HEK293T (cell line): Measurements from ENCODE around the gene CALHM2.

Experiments used
- CTCF ChIA-PET: fragments of 350-600 bp; formaldehyde crosslinking; extraction: SDS; loops from one replicate; lab custom pipeline; 2021; ENCODE audit warnings: antibody characterized with exemption, inconsistent platforms; lab: Yijun Ruan, JAX
- POLR2A ChIA-PET: fragments of 350-600 bp; formaldehyde crosslinking; extraction: SDS; loops from one replicate; lab custom pipeline; 2020; ENCODE audit warnings: antibody characterized with exemption, inconsistent platforms; lab: Yijun Ruan, JAX
- DNase-seq: peaks from one replicate; pipeline ENCODE4 v3.0.0; 2012; ENCODE audit warnings: mixed read lengths; ENCODE audit errors: extremely low spot score
- ARNT ChIP-seq: fragments of 450-650 bp; IDR thresholded peaks from 2 replicates; pipeline ENCODE4 v1.6.1; 2017; ENCODE audit warnings: mild to moderate bottlenecking
- BHLHE40 ChIP-seq: fragments of 450-650 bp; IDR thresholded peaks from 2 replicates; pipeline ENCODE4 v1.6.1; 2016; ENCODE audit warnings: mild to moderate bottlenecking, moderate library complexity, borderline replicate concordance
- CTBP1 ChIP-seq: fragments of 450-650 bp; IDR thresholded peaks from 2 replicates; pipeline ENCODE4 v1.6.1; 2016; ENCODE audit warnings: borderline replicate concordance
- ELF4 ChIP-seq: fragments of 450-650 bp; IDR thresholded peaks from 2 replicates; pipeline ENCODE4 v1.6.1; 2017; ENCODE audit warnings: antibody characterized with exemption
- FOXA1 ChIP-seq: fragments of 450-650 bp; IDR thresholded peaks from 2 replicates; pipeline ENCODE4 v1.6.1; 2016; ENCODE audit warnings: mild to moderate bottlenecking
- FOXK2 ChIP-seq: fragments of 450-650 bp; IDR thresholded peaks from 2 replicates; pipeline ENCODE4 v1.6.1; 2016; ENCODE audit warnings: mild to moderate bottlenecking
- FOXM1 ChIP-seq: fragments of 450-650 bp; IDR thresholded peaks from 2 replicates; pipeline ENCODE4 v1.6.1; 2017; ENCODE audit warnings: mild to moderate bottlenecking, borderline replicate concordance
- HDGF ChIP-seq: fragments of 450-650 bp; IDR thresholded peaks from 2 replicates; pipeline ENCODE4 v1.6.1; 2017; ENCODE audit warnings: antibody characterized with exemption, borderline replicate concordance
- L3MBTL2 ChIP-seq: fragments of 450-650 bp; conservative IDR thresholded peaks from 2 replicates; pipeline ENCODE4 v1.6.1; 2016; ENCODE audit warnings: mild to moderate bottlenecking
- LEF1 ChIP-seq: fragments of 450-650 bp; IDR thresholded peaks from 2 replicates; pipeline ENCODE4 v1.6.1; 2017; ENCODE audit warnings: mild to moderate bottlenecking, borderline replicate concordance
- NFRKB ChIP-seq: fragments of 450-650 bp; IDR thresholded peaks from 2 replicates; pipeline ENCODE4 v1.6.1; 2016; ENCODE audit warnings: mild to moderate bottlenecking, moderate library complexity
- SP1 ChIP-seq: fragments of 450-650 bp; IDR thresholded peaks from 2 replicates; pipeline ENCODE4 v1.6.1; 2017
- SUZ12 ChIP-seq: fragments of 450-650 bp; IDR thresholded peaks from 2 replicates; pipeline ENCODE4 v1.6.1; 2016; ENCODE audit warnings: mild to moderate bottlenecking
- TARDBP ChIP-seq: fragments of 450-650 bp; IDR thresholded peaks from 2 replicates; pipeline ENCODE4 v1.6.1; 2016
- ZNF384 ChIP-seq: fragments of 450-650 bp; IDR thresholded peaks from 2 replicates; pipeline ENCODE4 v1.6.1; 2016
- TF ChIP-seq, protein P1 (sequence below): fragments of 450-650 bp; IDR thresholded peaks from 2 replicates; pipeline ENCODE4 v1.6.1; 2016

CALHM2 gene

DNA sequence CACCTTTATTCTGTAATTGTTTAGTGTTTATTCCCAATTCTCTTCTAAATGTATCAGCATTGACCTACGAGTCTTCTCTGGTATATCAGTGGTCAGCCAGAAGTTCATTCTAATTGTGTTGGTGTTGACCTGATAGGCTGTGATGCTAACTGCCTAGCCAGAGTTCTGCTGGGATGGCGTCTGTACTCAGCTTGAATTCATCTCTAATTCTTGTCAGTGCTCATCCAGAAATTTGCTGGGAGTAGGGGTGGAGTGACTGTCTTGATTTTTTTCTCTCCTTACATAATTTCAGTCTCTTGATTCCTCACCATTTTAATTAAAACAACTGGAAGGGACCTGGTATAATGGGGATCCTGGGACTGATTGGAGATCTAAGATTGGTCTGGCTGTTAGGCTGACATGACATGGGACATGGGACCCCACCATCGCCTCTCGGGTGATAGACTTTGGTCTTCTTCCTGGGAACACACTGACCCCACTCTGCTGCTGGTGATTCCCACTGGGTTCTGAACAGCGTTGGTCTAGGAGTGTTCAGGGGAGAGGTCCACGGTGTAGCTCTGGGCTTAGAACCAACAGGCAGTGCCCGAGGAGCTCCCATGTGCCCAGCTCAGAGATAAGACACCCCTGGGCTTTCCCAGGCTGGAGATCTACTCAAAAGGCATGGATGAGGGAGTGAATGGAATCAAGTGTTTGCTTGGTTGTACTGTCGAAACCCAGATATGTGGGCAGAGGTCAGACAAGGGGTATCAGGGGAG is 45.2 kb upstream of the CALHM2 start:
- TF ChIP-seq ARNT (no peak), HDGF (no peak), ELF4 (no peak), L3MBTL2 (no peak), FOXK2 (no peak), TARDBP (no peak), FOXM1 (no peak), BHLHE40 (no peak), LEF1 (no peak), NFRKB (no peak), ZNF384 (no peak)
- TF ChIP-seq, protein P1, sequence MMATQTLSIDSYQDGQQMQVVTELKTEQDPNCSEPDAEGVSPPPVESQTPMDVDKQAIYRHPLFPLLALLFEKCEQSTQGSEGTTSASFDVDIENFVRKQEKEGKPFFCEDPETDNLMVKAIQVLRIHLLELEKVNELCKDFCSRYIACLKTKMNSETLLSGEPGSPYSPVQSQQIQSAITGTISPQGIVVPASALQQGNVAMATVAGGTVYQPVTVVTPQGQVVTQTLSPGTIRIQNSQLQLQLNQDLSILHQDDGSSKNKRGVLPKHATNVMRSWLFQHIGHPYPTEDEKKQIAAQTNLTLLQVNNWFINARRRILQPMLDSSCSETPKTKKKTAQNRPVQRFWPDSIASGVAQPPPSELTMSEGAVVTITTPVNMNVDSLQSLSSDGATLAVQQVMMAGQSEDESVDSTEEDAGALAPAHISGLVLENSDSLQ = no peak
- ChIA-PET CTCF (no interaction called here), POLR2A (no interaction called here)

DNA sequence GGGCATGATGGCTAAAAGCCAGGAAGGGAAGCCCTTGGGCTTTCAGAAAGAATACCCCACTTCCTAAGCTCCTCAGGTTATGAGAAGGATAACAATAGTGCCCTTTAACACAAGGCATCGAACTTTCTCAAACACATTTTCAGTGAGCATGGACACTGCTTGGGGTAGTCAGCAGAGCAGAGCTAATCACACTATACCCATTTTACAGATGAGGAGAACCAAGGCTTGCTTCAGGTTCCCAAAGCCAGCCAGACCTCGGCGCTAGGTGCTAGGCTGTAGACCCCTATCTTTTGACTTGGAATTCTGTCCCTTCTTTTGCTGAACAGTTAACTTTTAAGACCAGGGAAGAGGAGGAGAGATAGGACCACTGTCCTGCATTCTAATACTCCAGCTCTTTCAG is 43.2 kb upstream of the CALHM2 start:
- TF ChIP-seq ARNT (no peak), FOXA1 (no peak), FOXK2 (no peak), SUZ12 (no peak), ELF4 (no peak), ZNF384 (no peak)
- ChIA-PET POLR2A (no interaction called here), CTCF (no interaction called here)
- no peak for DNase-seq

More for the DNA sequence above, 45.2 kb upstream of the CALHM2 start:
- DNase-seq = no peak

DNA sequence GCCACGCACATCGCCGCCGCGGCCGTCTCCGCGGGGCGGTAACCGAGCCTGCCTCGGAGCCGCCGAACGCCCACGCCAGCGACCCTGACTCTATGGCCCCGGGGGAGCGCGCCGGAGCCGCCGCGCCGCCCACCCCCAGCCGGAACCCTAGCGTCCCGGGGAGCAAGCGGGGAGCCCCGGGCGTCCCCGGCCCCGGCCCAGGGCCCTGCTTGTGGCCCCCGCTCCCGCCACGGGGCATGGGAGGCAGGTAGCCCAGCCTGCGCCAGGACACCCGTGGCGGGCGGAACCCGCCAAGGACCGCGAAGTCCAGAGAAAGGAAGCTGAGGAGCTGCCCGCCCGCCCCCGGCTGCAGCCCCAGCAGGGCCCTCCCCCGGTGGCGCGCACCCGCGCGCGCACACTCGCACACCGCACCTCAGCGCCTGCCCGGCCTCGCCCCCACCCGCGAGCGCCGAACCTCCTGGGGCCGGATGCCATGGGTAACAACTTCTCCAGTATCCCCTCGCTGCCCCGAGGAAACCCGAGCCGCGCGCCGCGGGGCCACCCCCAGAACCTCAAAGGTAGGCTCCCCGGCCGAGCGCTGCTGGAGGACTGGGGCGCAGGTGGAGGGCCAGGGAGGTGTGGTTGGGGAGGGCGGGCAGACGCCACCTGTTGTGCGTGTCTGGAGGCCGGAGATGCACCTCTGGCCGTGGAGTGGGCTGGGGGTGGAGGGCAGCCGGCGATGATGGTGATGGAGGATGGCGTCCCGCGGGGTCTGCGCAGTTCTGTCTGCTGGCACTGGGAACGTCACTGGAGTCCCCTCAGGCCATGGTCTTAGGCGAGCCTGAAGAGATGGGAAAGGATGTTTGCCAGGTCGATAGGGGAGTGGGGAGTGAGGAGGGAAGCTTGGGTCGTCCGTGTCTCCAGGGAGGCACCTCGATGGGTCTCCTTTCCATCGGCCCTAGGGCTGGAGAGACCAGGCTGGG is 42.0 kb upstream of the CALHM2 start:
- peak; percentile 38 for DNase-seq
- ChIA-PET CTCF (interaction anchor here (2.4 kb wide), 1 partner anchor 48 kb away, joined by 8 read pairs; no protein-coding TSS in a partner anchor), POLR2A (no interaction called here)
- TF ChIP-seq TARDBP (no peak), NFRKB (no peak), CTBP1 (no peak), LEF1 (no peak), SP1 (no peak), ELF4 (no peak), ARNT (no peak), ZNF384 (no peak), HDGF (no peak), L3MBTL2 (no peak), FOXM1 (no peak), SUZ12 (no peak)
- TF ChIP-seq, protein P1 = no peak

DNA sequence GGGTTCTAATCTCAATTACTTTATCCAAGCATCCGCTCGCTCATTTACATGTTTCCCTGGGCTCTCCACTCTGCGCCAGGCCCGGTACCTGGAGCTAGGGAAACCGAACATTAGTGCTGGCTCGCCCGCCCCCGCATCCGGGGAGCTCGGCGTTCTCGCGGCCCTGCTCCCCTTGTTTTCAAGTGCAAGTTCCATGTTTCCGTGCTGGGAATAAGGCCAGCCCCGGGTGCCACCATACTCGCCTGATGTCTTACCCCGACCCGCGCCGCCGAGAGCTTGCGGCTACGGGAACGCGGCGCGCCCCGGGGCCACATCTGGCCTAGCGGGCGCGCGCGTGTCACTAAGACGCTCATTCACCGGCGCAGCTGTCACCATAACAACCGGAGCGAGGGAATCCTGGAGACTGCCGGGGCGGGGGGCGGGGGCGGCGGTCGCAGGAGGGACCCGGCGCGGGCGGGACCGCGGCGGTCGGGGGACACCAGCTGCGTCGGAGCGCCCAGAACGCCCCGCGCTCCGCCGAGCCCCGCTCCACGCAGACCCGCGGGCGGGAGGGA is 41.3 kb upstream of the CALHM2 start, which contains the start of gene NEURL1:
NEURL1 (plus strand) TSS at position 344 of the 554 bp plus-strand sequence. CDS start 683 bp downstream, outside the sequence.
- POLR2A ChIA-PET = no interaction called here
- DNase-seq = peak; percentile 52
- TF ChIP-seq HDGF (no peak), SP1 (no peak), CTBP1 (no peak), L3MBTL2 (no peak), ELF4 (no peak), ARNT (no peak), NFRKB (no peak), FOXK2 (no peak), TARDBP (no peak), FOXM1 (no peak), LEF1 (no peak), SUZ12 (no peak), BHLHE40 (no peak), ZNF384 (no peak), FOXA1 (no peak)
- TF ChIP-seq, protein P1 = no peak
- CTCF ChIA-PET = interaction anchor here (0.5 to 2.7 kb wide), 4 partner anchors 13 to 71 kb away, joined by 3 to 8 read pairs (median 6); no protein-coding TSS in a partner anchor

DNA sequence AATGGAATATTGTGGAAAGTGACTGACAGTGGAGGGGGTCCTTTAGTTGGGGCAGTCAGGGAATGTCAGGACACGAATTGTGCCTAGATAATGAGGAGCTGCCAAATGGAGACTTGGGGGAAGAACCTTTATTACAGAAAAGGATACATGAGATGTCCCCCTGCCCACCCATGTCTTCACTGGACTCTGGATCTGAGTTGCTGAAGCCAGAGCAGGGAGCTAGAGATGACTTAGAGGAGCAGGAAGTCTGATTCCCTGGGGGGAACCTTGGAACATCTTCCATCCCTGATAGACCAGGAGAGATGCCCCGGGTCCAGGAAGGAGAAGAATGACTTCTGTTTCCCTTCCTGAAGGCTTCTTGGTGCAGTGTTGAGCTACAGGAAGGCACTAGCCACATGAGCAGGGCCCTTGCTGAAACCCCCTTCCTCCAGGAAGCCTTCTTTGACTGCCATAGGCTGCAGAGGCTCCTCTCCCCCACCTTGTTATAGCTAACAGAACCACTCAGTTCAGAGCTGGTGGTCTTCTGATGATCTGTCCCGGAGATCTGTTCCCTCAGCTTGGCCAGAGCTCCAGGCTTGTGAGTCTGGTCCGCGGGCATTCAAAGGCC is 40.6 kb upstream of the CALHM2 start:
- DNase-seq = no peak
- CTCF ChIA-PET = interaction anchor here (0.5 to 2.7 kb wide), 7 partner anchors 10 to 249 kb away, joined by 3 to 8 read pairs (median 4); no protein-coding TSS in a partner anchor
- no peak for TF ChIP-seq HDGF
- no peak for TF ChIP-seq ARNT
- no peak for TF ChIP-seq CTBP1
- no peak for TF ChIP-seq FOXA1
- TF ChIP-seq FOXM1 = no peak
- no peak for TF ChIP-seq NFRKB
- TF ChIP-seq L3MBTL2 = no peak
- no peak for TF ChIP-seq BHLHE40
- no peak for TF ChIP-seq TARDBP
- no peak for TF ChIP-seq ZNF384
- no peak for TF ChIP-seq ELF4
- TF ChIP-seq, protein P1 = no peak
- no peak for TF ChIP-seq SP1
- TF ChIP-seq FOXK2 = no peak
- no peak for TF ChIP-seq LEF1
- TF ChIP-seq SUZ12 = no peak
- POLR2A ChIA-PET = no interaction called here
